CD4-positive, alpha-beta T cell (primary cell): ENCODE measurements around the gene WWOX. TPM values are rescaled to one million over a fixed set of nuclear protein-coding genes. Genes with fewer than 3 reads are reported as not detected.

Experiments used
- ATAC-seq: fragments of 200-7000 bp; cut with Tn5 transposase; one replicate; pipeline ENCODE4 v1.10.0; 2022; ENCODE audit warnings: mild to moderate bottlenecking; ENCODE audit not compliant: poor library complexity
- CTCF ChIA-PET: fragments of 350-600 bp; sonication (Branson Sonifier 250); formaldehyde crosslinking; loops from one replicate; lab custom pipeline; 2021; ENCODE audit warnings: antibody characterized with exemption, inconsistent platforms; lab: Charles Lee
- POLR2A ChIA-PET: fragments of 350-600 bp; sonication (Branson Sonifier 250); formaldehyde crosslinking; loops from one replicate; lab custom pipeline; 2021; ENCODE audit warnings: antibody characterized with exemption, inconsistent platforms; lab: Charles Lee
- DNase-seq, 14 experiments: peaks; one replicate each; pipeline ENCODE4 v3.0.0-alpha.2; 2013 to 2020; ENCODE audit warnings: mixed read lengths in 2 of 14
- H3K27ac ChIP-seq, 2 donors: one replicate each; pipeline versions ENCODE4 v1.5.1 to v1.7.0; 2013; ENCODE audit warnings: low read length in 2 of 2, low read depth in 1 of 2, mild to moderate bottlenecking in 1 of 2
- H3K27me3 ChIP-seq, 2 experiments: 1 replicate in 1 of 2; 2 replicates in 1 of 2; pipeline versions ENCODE4 v1.6.1 to v1.7.0; 2013; ENCODE audit warnings: low read length in 2 of 2, control low read depth in 1 of 2, mild to moderate bottlenecking in 1 of 2, moderate library complexity in 1 of 2; ENCODE audit not compliant: insufficient read depth in 2 of 2, control insufficient read depth in 1 of 2
- H3K36me3 ChIP-seq: one replicate; pipeline ENCODE4 v1.6.1; 2013; ENCODE audit warnings: low read length, control low read depth; ENCODE audit not compliant: insufficient read depth
- H3K4me1 ChIP-seq: one replicate; pipeline ENCODE4 v1.6.1; 2013; ENCODE audit warnings: low read length, control low read depth; ENCODE audit not compliant: insufficient read depth
- H3K4me3 ChIP-seq: one replicate; pipeline ENCODE4 v1.5.1; 2013; ENCODE audit warnings: mild to moderate bottlenecking, low read length, moderate library complexity
- H3K9me3 ChIP-seq, 2 experiments: 1 replicate in 1 of 2; 2 replicates in 1 of 2; pipeline versions ENCODE4 v1.6.1 to v1.7.0; 2013; ENCODE audit warnings: low read length in 2 of 2, mild to moderate bottlenecking in 2 of 2, control low read depth in 1 of 2, moderate library complexity in 1 of 2; ENCODE audit not compliant: control insufficient read depth in 1 of 2, insufficient read depth in 1 of 2
- H3K27ac Mint-ChIP-seq: one replicate; pipeline ENCODE4 v1.8.0; 2020; ENCODE audit warnings: mixed read lengths
- H3K27me3 Mint-ChIP-seq: one replicate; pipeline ENCODE4 v1.8.0; 2021; ENCODE audit warnings: mixed read lengths
- H3K36me3 Mint-ChIP-seq: one replicate; pipeline ENCODE4 v1.8.0; 2021; ENCODE audit warnings: low read depth, mixed read lengths
- H3K4me1 Mint-ChIP-seq: one replicate; pipeline ENCODE4 v1.8.0; 2021; ENCODE audit warnings: low read depth, mixed read lengths
- H3K4me3 Mint-ChIP-seq: one replicate; pipeline ENCODE4 v1.8.0; 2020; ENCODE audit warnings: mild to moderate bottlenecking, mixed read lengths
- H3K9me3 Mint-ChIP-seq: one replicate; pipeline ENCODE4 v1.8.0; 2020; ENCODE audit warnings: mixed read lengths
- intact Hi-C, 2 experiments: fragments of 100-400 bp; cut with DNase I in 1 of 2; cut with micrococcal nuclease in 1 of 2; formaldehyde crosslinking; loops; one replicate each; pipeline versions ENCODE4 v1.15.1 to v1.9.0; 2023 to 2025; cut with DNase I, micrococcal nuclease
- total RNA-seq, 174 experiments: library from RNA in 2 of 174; stranded (reverse) in 2 of 174; gene quantifications; one replicate each; pipeline ENCODE4 v1.2.3 and lab custom pipeline; 2021 to 2026
- TF ChIP-seq, protein P1 (sequence below): fragments of 200-600 bp; IDR thresholded peaks from one replicate; pipeline ENCODE4 v1.8.0; 2022; ENCODE audit warnings: antibody characterized with exemption, mild to moderate bottlenecking

Gene WWOX
- total RNA-seq, 2 experiments from 2014 or later = 19.3 to 21.7 TPM

DNA sequence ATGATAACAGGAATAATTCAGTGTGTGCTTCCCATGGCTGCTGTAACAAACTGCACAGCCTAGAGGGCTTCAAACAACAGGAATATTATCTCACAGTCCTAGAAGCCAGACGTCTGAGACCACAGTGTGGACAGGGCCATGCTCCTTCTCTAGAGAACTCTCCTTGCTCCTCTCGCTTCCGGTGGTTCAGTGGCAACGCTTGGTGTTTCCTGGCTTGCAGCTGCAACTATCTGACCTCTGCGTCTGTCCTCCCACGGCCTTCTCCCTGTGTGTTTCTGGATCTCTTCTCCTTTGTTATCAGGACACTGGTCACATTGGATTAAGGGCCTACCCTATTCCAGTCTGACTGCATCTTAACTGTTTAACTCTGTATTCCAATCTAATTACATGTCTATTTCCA is 1086.7 kb downstream of the WWOX start:
- no peaks in the 10 kb centered on the region for H3K27me3 Mint-ChIP-seq
- TF ChIP-seq, protein P1, sequence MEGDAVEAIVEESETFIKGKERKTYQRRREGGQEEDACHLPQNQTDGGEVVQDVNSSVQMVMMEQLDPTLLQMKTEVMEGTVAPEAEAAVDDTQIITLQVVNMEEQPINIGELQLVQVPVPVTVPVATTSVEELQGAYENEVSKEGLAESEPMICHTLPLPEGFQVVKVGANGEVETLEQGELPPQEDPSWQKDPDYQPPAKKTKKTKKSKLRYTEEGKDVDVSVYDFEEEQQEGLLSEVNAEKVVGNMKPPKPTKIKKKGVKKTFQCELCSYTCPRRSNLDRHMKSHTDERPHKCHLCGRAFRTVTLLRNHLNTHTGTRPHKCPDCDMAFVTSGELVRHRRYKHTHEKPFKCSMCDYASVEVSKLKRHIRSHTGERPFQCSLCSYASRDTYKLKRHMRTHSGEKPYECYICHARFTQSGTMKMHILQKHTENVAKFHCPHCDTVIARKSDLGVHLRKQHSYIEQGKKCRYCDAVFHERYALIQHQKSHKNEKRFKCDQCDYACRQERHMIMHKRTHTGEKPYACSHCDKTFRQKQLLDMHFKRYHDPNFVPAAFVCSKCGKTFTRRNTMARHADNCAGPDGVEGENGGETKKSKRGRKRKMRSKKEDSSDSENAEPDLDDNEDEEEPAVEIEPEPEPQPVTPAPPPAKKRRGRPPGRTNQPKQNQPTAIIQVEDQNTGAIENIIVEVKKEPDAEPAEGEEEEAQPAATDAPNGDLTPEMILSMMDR = no peak

DNA sequence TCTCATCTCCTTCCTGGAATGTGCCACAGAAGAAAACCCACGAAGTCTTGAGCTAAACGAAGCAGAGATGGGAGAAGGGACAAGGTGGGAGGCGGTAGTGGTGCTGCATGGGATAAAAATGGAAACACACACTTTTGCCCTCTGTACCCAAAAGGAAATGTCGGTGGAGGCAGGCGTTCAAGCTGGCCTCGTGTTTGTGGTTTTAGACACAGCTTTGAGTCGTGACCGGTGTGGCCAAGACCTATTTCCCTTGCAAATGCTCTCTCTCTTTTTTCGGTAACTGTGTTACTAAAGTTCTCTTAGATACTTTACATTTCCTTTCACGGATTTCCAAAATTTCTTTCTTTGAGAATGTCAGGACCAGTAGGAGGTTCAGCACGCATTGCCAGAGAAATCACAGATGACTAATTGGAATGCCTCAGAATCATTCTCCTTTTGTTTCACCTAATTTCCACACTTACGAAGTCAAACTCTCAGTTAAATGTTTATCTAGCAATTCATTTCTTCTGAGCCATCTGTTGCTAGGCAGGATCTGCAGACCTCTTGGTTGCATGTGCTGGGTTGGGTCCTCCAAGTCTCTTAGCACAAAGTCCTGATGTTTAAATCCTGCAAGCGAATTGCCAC is 1088.8 kb downstream of the WWOX start:
- H3K36me3 Mint-ChIP-seq = no peaks in the 10 kb centered on the region
- no peaks in the 10 kb centered on the region for H3K9me3 Mint-ChIP-seq
- ChIA-PET CTCF (no interaction called here), POLR2A (no interaction called here)
- Histone ChIP-seq H3K4me1 (no peaks in the 10 kb centered on the region), H3K36me3 (no peaks in the 10 kb centered on the region), H3K4me3 (no peak overlapping the region), H3K27me3 (no peaks in the 10 kb centered on the region), H3K27ac (no peak overlapping the region), H3K9me3 (no peaks in the 10 kb centered on the region)
- TF ChIP-seq, protein P1 = no peak
- no peak overlapping the region for H3K4me3 Mint-ChIP-seq
- intact Hi-C loops = no loop called here
- no peak overlapping the region for H3K27ac Mint-ChIP-seq
- DNase-seq = no peak
- ATAC-seq = no peak
- H3K4me1 Mint-ChIP-seq = no peaks in the 10 kb centered on the region
- no peaks in the 10 kb centered on the region for H3K27me3 Mint-ChIP-seq

More for the DNA sequence above, 1086.7 kb downstream of the WWOX start:
- H3K27me3 ChIP-seq = no peaks in the 10 kb centered on the region
- H3K36me3 ChIP-seq = no peaks in the 10 kb centered on the region
- H3K9me3 Mint-ChIP-seq = no peaks in the 10 kb centered on the region
- CTCF ChIA-PET = no interaction called here
- no peak overlapping the region for H3K27ac ChIP-seq
- no peak overlapping the region for H3K4me3 ChIP-seq
- DNase-seq = no peak
- no peak for ATAC-seq
- intact Hi-C loops = no loop called here
- no peak overlapping the region for H3K4me3 Mint-ChIP-seq
- POLR2A ChIA-PET = no interaction called here
- no peaks in the 10 kb centered on the region for H3K4me1 Mint-ChIP-seq
- H3K36me3 Mint-ChIP-seq = no peaks in the 10 kb centered on the region
- no peaks in the 10 kb centered on the region for H3K9me3 ChIP-seq
- H3K27ac Mint-ChIP-seq = no peak overlapping the region
- no peaks in the 10 kb centered on the region for H3K4me1 ChIP-seq

DNA sequence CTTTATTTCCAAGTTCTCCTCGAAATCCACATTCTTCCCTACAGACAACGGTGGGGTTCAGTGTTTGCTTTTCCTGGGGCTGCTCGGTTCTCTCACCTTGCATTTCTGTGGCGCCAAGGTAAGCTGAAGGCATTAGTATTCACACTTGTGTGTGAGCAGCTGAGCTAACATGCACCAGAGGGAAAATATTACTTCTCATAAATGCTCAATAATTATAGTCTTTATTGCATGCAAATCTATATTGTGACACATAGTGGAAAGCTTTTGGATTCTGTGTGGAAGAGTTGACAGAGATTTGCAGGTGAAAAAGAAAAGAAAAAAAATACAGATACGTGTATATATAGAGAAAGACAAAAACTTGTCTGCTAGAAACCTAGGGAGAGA is 1089.3 kb downstream of the WWOX start:
- no peaks in the 10 kb centered on the region for H3K36me3 ChIP-seq
- no peak overlapping the region for H3K4me3 ChIP-seq
- no peaks in the 10 kb centered on the region for H3K9me3 Mint-ChIP-seq
- TF ChIP-seq, protein P1 = no peak
- H3K36me3 Mint-ChIP-seq = no peaks in the 10 kb centered on the region
- no peak overlapping the region for H3K4me3 Mint-ChIP-seq
- no peak overlapping the region for H3K27ac ChIP-seq
- ChIA-PET CTCF (no interaction called here), POLR2A (no interaction called here)
- no peaks in the 10 kb centered on the region for H3K4me1 ChIP-seq
- H3K27me3 Mint-ChIP-seq = no peaks in the 10 kb centered on the region
- intact Hi-C loops = no loop called here
- no peaks in the 10 kb centered on the region for H3K27me3 ChIP-seq
- no peaks in the 10 kb centered on the region for H3K9me3 ChIP-seq
- H3K27ac Mint-ChIP-seq = no peak overlapping the region
- no peaks in the 10 kb centered on the region for H3K4me1 Mint-ChIP-seq
- ATAC-seq (no peak), DNase-seq (no peak)
